ENCODE data around the gene DNMT3B. TPM values are rescaled to one million over a fixed set of nuclear protein-coding genes. Genes with fewer than 3 reads are reported as not detected.

DNMT3B gene
- total RNA-seq, result 10.0 TPM

GRCh38 chr20:32761831-32762753 is at the start of gene DNMT3B:
TSS of gene DNMT3B (plus strand) at chr20:32762385. CDS start at chr20:32780324, 17,939 bp downstream.

GRCh38 chr20:32743237-32744112 is 18.7 kb upstream of the DNMT3B start, which contains the start of gene COMMD7:
TSS of gene COMMD7 (minus strand) at chr20:32743467. CDS start at chr20:32743391, 76 bp downstream.

Other genes with a start within 250 kb of the DNMT3B start
- 42.4 TPM for gene NOL4L, start 177.1 kb upstream of the DNMT3B start, total RNA-seq
- 0.60 TPM for gene C20orf203, start 88.4 kb upstream of the DNMT3B start, total RNA-seq
- 31.9 TPM for gene COMMD7, start 18.9 kb upstream of the DNMT3B start, total RNA-seq
- 145 TPM for gene MAPRE1, start 57.6 kb downstream of the DNMT3B start, total RNA-seq
- 0.05 TPM for gene EFCAB8, start 96.5 kb downstream of the DNMT3B start, total RNA-seq
- not detected for gene SUN5, start 242.0 kb downstream of the DNMT3B start, total RNA-seq
- gene BPIFB2, start 245.3 kb downstream of the DNMT3B start, total RNA-seq, result not detected

Measured in camera-type eye (tissue), 1 donor.